HEK293 (cell line): ENCODE data around the gene VSIG10L.
A peak's percentile ranks its signal among the peaks of the same experiment; 100 is the strongest.

Source experiments
- OSR2 ChIP-seq: fragments of 450-650 bp; formaldehyde crosslinking; IDR thresholded peaks from 2 replicates; pipeline ENCODE4 v1.5.1; 2016; ENCODE audit warnings: missing biosample characterization, missing genetic modification characterization
- PRDM1 ChIP-seq: fragments of 450-650 bp; formaldehyde crosslinking; IDR thresholded peaks from 2 replicates; pipeline ENCODE4; 2016; ENCODE audit warnings: missing biosample characterization, missing genetic modification characterization
- YY2 ChIP-seq: fragments of 450-650 bp; formaldehyde crosslinking; IDR thresholded peaks from 2 replicates; pipeline ENCODE4 v1.5.1; 2016; ENCODE audit warnings: missing biosample characterization, missing genetic modification characterization
- ZBTB11 ChIP-seq: fragments of 450-650 bp; formaldehyde crosslinking; conservative IDR thresholded peaks from 2 replicates; pipeline ENCODE4 v1.5.1; 2016; ENCODE audit warnings: low read depth, missing biosample characterization, missing genetic modification characterization
- ZFP41 ChIP-seq: fragments of 450-650 bp; formaldehyde crosslinking; IDR thresholded peaks from 2 replicates; pipeline ENCODE4 v1.5.1; 2016; ENCODE audit warnings: missing biosample characterization, missing genetic modification characterization, borderline replicate concordance
- ZNF114 ChIP-seq: fragments of 450-650 bp; formaldehyde crosslinking; IDR thresholded peaks from 2 replicates; pipeline ENCODE4 v1.5.0; 2017; ENCODE audit warnings: missing biosample characterization, missing genetic modification characterization
- ZNF148 ChIP-seq: fragments of 450-650 bp; formaldehyde crosslinking; IDR thresholded peaks from 2 replicates; pipeline ENCODE4 v1.5.0; 2017; ENCODE audit warnings: missing biosample characterization, missing genetic modification characterization, borderline replicate concordance
- ZNF157 ChIP-seq: fragments of 450-650 bp; formaldehyde crosslinking; IDR thresholded peaks from 2 replicates; pipeline ENCODE4 v1.5.1; 2016; ENCODE audit warnings: missing biosample characterization, missing genetic modification characterization
- ZNF23 ChIP-seq: fragments of 450-650 bp; formaldehyde crosslinking; IDR thresholded peaks from 2 replicates; pipeline ENCODE4 v1.5.1; 2016; ENCODE audit warnings: missing biosample characterization, missing genetic modification characterization, borderline replicate concordance
- ZNF274 ChIP-seq, 2 experiments: fragments of 200-500 bp in 1 of 2; fragments of 450-650 bp in 1 of 2; sonication (Bioruptor generic) in 1 of 2; formaldehyde crosslinking in 1 of 2; IDR thresholded peaks; 2 replicates each; pipeline versions ENCODE4 v1.5.1 to v1.6.1; 2014 to 2016; ENCODE audit warnings: borderline replicate concordance in 1 of 2, inconsistent platforms in 1 of 2, low read length in 1 of 2, missing biosample characterization in 1 of 2, missing genetic modification characterization in 1 of 2
- ZNF280D ChIP-seq: fragments of 450-650 bp; formaldehyde crosslinking; IDR thresholded peaks from 2 replicates; pipeline ENCODE4 v1.5.1; 2016; ENCODE audit warnings: missing biosample characterization, missing genetic modification characterization
- ZNF350 ChIP-seq: fragments of 450-650 bp; formaldehyde crosslinking; IDR thresholded peaks from 2 replicates; pipeline ENCODE4 v1.5.0; 2017; ENCODE audit warnings: missing biosample characterization, mild to moderate bottlenecking, missing genetic modification characterization
- ZNF423 ChIP-seq: fragments of 450-650 bp; formaldehyde crosslinking; IDR thresholded peaks from 2 replicates; pipeline ENCODE4 v1.5.1; 2016; ENCODE audit warnings: missing biosample characterization, missing genetic modification characterization
- ZNF514 ChIP-seq: fragments of 450-650 bp; formaldehyde crosslinking; IDR thresholded peaks from 2 replicates; pipeline ENCODE4 v1.5.1; 2016; ENCODE audit warnings: missing biosample characterization, missing genetic modification characterization
- ZNF521 ChIP-seq: fragments of 450-650 bp; formaldehyde crosslinking; IDR thresholded peaks from 2 replicates; pipeline ENCODE4 v1.5.1; 2017; ENCODE audit warnings: missing biosample characterization, mild to moderate bottlenecking, missing genetic modification characterization
- ZNF548 ChIP-seq: fragments of 450-650 bp; formaldehyde crosslinking; IDR thresholded peaks from 2 replicates; pipeline ENCODE4 v1.5.1; 2016; ENCODE audit warnings: missing biosample characterization, missing genetic modification characterization
- ZNF580 ChIP-seq: fragments of 450-650 bp; formaldehyde crosslinking; IDR thresholded peaks from 2 replicates; pipeline ENCODE4 v1.5.1; 2016; ENCODE audit warnings: missing biosample characterization, missing genetic modification characterization
- ZNF626 ChIP-seq: fragments of 450-650 bp; sonication (Bioruptor Pico); formaldehyde crosslinking; IDR thresholded peaks from 2 replicates; pipeline ENCODE4 v1.5.1; 2018; ENCODE audit warnings: missing biosample characterization, missing genetic modification characterization, inconsistent platforms
- ZNF768 ChIP-seq: fragments of 450-650 bp; formaldehyde crosslinking; IDR thresholded peaks from 2 replicates; pipeline ENCODE4 v1.5.1; 2018; ENCODE audit warnings: missing biosample characterization, mild to moderate bottlenecking, missing genetic modification characterization
- ZNF792 ChIP-seq: fragments of 450-650 bp; formaldehyde crosslinking; IDR thresholded peaks from 2 replicates; pipeline ENCODE4 v1.5.1; 2016; ENCODE audit warnings: missing biosample characterization, missing genetic modification characterization
- ZSCAN16 ChIP-seq: fragments of 450-650 bp; formaldehyde crosslinking; IDR thresholded peaks from 2 replicates; pipeline ENCODE4 v1.5.1; 2016; ENCODE audit warnings: missing biosample characterization, missing genetic modification characterization
- ZSCAN5A ChIP-seq: fragments of 450-650 bp; formaldehyde crosslinking; IDR thresholded peaks from 2 replicates; pipeline ENCODE4 v1.5.1; 2016; ENCODE audit warnings: missing biosample characterization, missing genetic modification characterization
- TF ChIP-seq, protein P1 (sequence below): fragments of 450-650 bp; formaldehyde crosslinking; IDR thresholded peaks from 2 replicates; pipeline ENCODE4 v1.5.1; 2016; ENCODE audit warnings: missing biosample characterization, missing genetic modification characterization
- TF ChIP-seq, protein P2 (sequence below): fragments of 450-650 bp; formaldehyde crosslinking; IDR thresholded peaks from 2 replicates; pipeline ENCODE4 v1.5.1; 2016; ENCODE audit warnings: missing biosample characterization, missing genetic modification characterization

VSIG10L gene

GRCh38 chr19:51365965-51366388, 24.0 kb upstream of the VSIG10L start, which contains the start of gene ETFB (continued):
- no peak for TF ChIP-seq ZNF148
- TF ChIP-seq ZNF23 (tag by site-specific recombination): no peak
- TF ChIP-seq PRDM1 (tag by site-specific recombination): peak; percentile 64; the same call in 1 of the 2 replicates
- no peak for TF ChIP-seq ZSCAN5A (tag by site-specific recombination)
- no peak for TF ChIP-seq ZNF423 (tag by site-specific recombination)
- TF ChIP-seq ZNF157 (tag by site-specific recombination): no peak
- TF ChIP-seq, protein P1, sequence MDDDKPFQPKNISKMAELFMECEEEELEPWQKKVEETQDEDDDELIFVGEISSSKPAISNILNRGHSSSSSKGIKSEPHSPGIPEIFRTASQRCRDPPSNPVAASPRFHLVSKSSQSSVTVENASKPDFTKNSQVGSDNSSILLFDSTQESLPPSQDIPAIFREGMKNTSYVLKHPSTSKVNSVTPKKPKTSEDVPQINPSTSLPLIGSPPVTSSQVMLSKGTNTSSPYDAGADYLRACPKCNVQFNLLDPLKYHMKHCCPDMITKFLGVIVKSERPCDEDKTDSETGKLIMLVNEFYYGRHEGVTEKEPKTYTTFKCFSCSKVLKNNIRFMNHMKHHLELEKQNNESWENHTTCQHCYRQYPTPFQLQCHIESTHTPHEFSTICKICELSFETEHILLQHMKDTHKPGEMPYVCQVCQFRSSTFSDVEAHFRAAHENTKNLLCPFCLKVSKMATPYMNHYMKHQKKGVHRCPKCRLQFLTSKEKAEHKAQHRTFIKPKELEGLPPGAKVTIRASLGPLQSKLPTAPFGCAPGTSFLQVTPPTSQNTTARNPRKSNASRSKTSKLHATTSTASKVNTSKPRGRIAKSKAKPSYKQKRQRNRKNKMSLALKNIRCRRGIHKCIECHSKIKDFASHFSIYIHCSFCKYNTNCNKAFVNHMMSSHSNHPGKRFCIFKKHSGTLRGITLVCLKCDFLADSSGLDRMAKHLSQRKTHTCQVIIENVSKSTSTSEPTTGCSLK: no peak
- TF ChIP-seq OSR2 (tag by site-specific recombination): peak; percentile 16; the same call in 1 of the 2 replicates
- no peak for TF ChIP-seq ZFP41
- TF ChIP-seq ZNF114 (tag by site-specific recombination): no peak
- no peak for TF ChIP-seq ZNF580 (tag by site-specific recombination)
- no peak for TF ChIP-seq ZNF768 (tag by site-specific recombination)
- no peak for TF ChIP-seq ZBTB11
- no peak for TF ChIP-seq ZNF350 (tag by site-specific recombination)
- no peak for TF ChIP-seq ZNF548 (tag by site-specific recombination)
- TF ChIP-seq ZNF274 (IDR thresholded peaks at IDR 0.05; ENCODE audit: low read length): no peak
- TF ChIP-seq ZNF274 (tag by site-specific recombination; IDR thresholded peaks at IDR 0.05; ENCODE audit: borderline replicate concordance): no peak
- no peak for TF ChIP-seq ZNF521 (tag by site-specific recombination)
- no peak for TF ChIP-seq ZNF626 (tag by site-specific recombination)
- TF ChIP-seq YY2 (tag by site-specific recombination): peak; percentile 57; the same call in 1 of the 2 replicates
- TF ChIP-seq ZSCAN16 (tag by site-specific recombination): no peak
- no peak for TF ChIP-seq ZNF514 (tag by site-specific recombination)
- TF ChIP-seq ZNF280D (tag by site-specific recombination): 0 out of 2 replicates have a peak, but pooled peaks have one; percentile 36
- TF ChIP-seq, protein P2, sequence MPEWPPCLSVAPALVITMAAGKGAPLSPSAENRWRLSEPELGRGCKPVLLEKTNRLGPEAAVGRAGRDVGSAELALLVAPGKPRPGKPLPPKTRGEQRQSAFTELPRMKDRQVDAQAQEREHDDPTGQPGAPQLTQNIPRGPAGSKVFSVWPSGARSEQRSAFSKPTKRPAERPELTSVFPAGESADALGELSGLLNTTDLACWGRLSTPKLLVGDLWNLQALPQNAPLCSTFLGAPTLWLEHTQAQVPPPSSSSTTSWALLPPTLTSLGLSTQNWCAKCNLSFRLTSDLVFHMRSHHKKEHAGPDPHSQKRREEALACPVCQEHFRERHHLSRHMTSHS: no peak
- TF ChIP-seq ZNF792: no peak
